HG03135 (cell line): ENCODE data around the gene C1QTNF1.

ENCODE experiments used
- ATAC-seq: cut with Tn5 transposase; IDR thresholded peaks from one replicate; pipeline ENCODE4 v1.9.1; 2021; ENCODE audit warnings: mild to moderate bottlenecking, moderate library complexity; ENCODE audit not compliant: unreplicated experiment

The C1QTNF1 gene

DNA sequence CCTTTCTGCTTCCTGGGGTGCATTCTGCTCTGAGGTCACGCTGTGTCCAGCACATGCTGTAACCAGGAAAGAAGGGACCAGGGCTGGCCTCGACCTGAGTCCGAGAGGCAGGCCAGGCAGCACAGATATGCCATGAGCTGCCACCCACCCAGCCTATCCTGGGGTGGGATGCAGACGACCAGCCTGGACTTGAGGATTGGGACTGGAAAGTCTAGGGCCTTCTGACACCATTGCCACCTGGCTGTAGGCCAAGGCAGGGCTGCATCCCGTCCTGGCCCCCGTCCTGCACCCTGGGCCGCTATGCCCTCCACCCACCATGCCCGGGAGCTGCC lies 65.0 kb downstream of the C1QTNF1 start:
- ATAC-seq, result no peak

DNA sequence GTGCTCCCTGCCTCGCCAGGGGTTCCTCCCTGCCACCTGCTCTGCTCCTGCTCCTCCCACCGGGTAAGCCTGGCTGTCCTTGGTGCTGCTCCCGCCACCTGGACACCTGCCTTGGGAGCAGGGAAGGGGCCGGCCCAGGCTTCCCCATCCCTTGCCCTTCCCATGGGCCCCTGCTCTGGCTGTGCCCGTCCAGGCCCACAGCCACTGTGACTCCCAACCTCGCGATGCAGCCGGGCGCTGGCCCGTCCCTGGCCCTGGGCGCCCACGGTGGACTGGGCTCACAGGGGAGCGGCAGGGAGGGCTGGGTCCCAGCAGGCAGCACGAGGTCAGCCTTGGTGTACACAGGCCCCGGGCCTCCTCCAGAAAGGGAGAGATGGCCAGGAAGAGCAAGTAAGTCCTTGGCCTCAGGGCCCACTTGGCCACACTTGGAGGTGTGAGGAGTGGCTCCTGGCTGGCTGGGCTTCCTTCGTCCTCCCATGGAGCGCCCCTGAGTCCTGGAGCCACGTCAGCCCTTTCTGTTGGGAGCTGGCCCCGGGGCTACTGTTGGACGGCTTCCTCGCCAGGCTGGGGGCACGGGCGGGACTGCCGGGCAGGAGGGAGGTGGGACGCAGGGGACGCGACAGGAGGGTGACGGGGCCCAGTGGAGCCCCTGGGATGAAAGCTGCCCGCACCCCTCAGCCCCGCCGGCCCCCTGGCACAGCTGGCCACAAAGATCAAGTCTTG lies 65.9 kb downstream of the C1QTNF1 start:
- ATAC-seq, result no peak

DNA sequence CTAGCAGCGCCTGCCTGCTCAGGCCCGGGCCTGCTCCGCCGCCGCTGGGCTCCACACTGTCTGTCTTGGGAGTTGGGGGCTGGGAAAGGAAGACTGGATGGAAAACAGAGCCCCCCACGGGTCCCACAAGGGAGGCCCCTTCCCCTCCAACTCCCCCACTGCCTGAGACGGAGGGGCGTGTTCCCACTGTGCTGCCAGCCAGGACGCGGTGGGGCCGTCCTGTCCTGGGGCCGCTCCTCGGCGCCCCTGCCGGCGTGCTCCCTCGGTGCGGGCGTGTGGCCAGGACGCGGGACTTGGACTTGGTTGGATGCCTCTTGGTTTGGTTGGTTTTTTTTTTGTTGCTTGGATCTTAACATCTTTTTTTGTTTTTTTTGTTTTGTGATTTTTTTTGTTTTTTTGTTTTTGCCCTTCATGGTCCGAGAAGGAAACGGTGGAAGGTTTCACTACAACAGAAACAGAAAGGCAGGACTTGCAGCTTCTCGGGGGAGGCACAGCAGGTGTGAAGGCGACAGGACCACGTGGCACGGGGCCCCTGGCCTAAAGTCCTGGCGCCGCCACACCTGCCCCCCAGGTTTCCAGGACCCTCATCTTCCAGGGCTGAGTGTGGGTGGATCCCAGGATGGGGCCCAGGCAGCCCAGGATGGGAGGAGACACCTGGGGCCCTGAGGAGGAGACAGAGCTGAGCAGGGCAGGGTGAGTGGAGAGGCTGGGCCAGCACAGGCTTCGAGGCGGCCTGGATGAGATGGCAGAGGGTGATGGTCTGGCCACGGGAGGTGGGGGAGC lies 66.7 kb downstream of the C1QTNF1 start:
- no peak for ATAC-seq

DNA sequence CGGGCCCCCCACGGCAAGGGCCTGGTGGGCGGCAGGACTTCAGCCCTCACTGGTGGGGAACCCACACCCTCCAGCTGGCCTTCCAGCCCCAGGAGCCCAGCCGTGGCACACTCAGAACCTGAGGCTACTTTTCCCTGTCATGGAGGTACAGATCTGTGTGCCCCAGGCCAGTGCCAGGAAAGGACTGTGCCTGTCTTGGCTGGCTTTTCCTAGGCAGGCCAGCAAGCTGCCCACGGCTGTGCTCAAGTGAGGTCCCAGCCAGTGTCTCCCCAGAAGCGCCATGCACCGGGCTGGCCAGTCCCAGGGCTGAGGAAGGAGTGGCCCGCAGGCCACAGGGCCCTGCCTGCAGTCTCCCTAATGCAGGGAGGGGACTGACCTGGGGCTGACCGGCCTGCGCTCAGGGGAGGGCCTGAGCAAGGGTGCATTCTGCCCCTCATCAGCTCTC lies 67.3 kb downstream of the C1QTNF1 start:
- ATAC-seq, result no peak

DNA sequence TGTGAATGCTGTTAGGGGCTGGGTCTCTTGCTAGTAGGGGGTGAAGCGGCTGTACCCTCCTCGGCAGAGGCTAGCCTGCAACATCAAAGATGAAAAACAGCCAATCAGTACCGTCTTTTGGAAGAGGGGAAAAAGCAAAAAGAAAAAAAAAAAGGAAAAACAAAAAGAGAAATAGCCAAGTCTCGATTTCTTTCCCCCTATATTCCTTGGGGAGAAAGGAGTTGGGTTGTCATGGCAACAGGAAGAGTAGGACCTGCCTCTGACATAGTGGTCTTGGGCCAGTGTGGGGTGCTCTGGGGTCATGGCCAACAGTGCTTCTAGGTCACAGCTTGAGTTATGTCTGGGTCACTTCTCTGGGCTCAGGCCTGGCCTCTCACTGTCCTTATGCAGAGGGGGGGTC lies 68.6 kb downstream of the C1QTNF1 start:
- no peak for ATAC-seq

DNA sequence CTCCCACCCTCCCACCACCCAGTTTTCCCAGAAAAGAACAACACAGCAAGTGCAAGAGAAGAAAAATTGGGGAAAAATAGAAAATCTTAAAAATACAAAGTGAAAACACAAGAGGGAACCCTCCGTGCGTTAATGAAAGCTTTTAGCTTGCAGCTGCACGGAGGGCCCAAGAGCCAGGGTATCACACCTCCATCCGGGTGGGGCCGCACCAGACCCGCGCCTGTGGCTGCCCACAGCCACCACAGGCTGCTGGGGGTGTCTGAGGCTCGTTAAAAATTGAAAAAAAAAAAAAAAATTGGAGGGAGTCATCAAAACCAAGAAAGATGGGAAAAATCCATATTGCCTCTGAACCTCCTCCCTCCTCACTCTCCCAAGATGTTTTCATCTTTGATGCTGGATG lies 69.3 kb downstream of the C1QTNF1 start:
- ATAC-seq, result no peak

DNA sequence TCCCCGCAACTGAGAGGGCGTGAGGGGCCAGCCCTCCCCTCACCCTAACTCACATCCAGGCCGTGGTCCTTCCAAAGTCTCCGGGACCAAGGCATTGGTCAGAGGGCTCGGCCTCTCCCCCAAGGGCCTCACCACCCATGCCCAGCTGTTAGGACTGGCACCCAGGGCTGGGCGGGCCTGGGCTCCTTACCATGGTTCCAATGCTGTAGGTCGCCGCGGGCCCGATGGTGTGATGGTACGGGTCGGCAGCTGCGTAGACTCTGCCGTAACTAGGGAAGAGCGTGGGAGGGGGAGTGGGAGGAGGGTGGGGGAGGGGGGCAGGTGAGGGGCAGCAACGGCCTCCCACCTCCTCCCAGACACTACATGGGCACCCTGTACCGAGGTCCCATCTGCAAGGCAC lies 70.3 kb downstream of the C1QTNF1 start:
- ATAC-seq, result no peak

DNA sequence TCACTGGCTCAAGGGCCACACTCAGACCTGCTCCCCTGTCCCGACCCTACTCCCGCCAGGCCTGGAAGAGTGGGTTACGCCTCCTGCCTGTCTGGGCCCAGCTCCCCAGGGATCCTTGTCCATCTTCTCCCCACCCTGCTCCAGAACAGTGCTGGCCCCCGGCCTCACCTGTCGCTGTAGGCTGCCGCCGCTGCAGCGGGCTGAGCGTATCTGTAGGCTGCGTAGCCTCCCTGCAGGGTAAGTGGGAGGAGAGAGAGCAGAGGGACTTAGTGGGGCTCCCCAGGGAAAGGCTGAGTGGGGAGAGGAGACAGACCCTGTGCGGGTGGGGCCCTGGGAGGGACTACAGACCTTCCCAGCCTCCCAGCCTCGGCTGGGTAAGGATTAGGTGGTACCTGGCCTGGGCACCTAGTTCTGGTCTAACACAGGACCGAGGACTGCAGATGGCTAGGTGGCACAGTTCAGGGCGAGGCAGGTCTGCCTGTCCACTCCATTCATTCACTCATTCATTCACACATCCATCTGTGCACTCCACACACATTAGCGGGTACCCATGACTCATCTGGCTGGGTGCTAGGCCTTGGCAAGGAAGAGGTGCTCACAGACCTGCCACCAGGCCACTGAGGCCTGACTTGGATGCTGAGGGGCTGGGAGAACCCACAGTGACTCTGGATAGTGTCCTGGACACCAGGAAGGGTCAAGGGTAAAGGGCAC lies 71.5 kb downstream of the C1QTNF1 start:
- no peak for ATAC-seq

DNA sequence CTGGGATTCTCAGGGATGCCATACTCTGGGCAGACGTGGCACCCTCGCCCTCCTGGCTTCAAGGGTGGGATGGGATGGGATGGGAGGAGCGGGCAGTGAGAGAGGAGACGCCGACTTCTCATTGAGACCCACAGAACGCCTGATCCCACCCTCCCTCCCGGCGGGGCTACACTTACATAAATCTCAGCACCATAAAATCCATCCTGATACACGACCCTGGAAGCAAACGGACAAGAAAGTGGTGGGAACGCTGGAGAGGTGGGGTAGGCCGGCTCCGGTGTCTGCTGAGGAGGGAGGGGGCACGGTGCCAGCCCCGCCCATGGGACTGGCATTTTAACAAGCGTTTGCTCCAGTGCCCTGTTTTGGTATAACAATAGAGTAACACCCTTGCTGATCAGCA lies 72.5 kb downstream of the C1QTNF1 start:
- no peak for ATAC-seq

DNA sequence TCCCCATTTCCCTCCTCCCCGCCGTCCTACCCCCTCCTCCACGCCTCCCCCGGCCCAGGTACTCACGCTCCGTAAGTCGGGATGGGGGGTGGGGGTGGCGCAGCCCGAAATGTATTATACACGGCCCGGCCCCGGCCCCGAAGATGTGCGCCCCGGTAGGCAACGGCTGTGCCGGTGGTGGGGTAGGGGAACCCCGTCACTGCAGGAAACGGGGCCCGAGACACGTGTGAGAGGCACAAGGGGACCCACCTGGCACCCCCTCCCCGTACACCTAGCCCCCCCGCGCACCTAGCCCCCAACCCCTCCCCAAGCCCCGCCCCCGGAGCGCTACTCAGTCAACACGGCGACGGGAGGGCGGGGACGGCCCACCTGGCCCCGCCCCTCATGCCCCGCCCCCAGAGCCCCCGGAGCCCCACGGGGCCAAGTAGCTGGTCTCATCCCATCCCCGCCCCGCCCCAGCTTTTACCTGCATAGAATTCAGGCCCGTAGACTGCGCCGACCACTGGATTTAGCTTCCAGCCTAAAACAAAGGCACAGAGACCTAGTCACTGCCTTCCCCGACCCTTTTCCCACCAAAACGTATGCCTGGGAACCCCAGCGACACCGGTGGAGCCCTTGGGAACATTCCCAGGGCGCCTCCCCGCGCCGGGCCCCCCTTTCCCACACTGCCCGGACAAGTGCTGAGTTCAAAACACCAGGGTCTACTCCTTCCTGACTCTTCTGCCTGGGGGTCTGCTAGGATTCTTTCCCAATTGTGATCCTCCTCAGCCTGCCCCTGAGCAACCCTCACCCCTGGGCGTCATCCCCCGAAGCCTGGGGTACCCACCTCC lies 73.5 kb downstream of the C1QTNF1 start:
- no peak for ATAC-seq

DNA sequence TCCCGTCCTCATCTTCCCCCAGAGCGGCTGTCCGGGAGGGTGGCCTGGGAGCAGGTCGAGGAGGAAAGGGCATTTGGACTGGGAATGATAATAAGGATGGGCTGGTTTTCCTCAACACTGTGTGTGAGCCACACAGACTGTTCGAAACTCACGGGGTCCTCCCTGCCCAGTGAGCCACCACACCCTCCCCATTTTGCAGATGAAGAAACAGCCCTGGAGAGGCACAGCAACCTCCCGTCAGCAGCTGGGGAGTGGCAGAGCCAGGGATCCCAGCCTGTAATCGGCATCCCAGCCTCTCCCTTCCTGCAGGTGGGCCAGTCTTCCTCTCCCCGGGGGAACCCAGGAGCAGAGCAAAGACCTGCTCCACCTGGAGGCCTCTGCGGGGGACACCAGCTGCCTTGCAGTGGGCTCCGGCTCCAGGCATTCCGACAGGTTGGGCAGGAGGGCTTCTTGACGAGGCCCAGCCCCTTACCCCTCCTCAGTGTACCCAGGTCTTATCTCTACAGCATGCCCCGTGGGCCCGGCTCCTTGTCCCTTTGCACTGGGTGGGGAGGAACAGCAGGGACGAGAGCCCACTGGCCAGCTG lies 74.4 kb downstream of the C1QTNF1 start:
- no peak for ATAC-seq
